ENCODE results near the gene STK17B.

DNA sequence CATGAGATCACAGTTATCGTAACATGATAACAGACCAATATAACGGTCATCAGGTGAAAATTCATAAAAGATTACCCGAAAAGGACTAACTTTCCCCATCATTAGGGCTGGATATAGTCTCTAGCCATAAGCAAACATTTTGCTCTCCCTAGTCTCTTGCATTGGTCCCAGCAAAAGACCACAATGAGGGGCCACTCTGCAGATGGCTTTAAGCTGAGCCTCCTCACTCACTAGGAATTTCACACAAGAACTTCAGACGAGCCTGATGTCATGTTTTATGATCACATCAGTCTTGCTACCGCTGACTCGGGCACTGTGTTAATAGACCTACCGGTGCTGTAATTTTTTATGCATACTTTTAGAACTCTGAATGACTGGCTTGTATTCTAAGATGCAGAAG, 35.2 kb downstream of the STK17B start:
- TF ChIP-seq CTCF (IDR thresholded peaks at IDR 0.05) (no peak), POLR2A (IDR thresholded peaks at IDR 0.05) (no peak)
